ENCODE results near the gene SMAP1. TPM values are rescaled to one million over a fixed set of nuclear protein-coding genes. Genes with fewer than 3 reads are reported as not detected.

The SMAP1 gene
- total and polyA plus RNA-seq, 9 of the 15 experiments (the other 6 are each of a cell fraction or from before 2014, with no cell fraction given) = 11.4 to 26.4 (median 15.5) TPM

- TF ChIP-seq VEZF1 (CRISPR knock-in tag; IDR thresholded peaks at IDR 0.05) (peak; percentile 40), EWSR1 (IDR thresholded peaks at IDR 0.05; ENCODE audit: borderline replicate concordance, low read depth, partially characterized antibody) (no peak), STAT5A (IDR thresholded peaks at IDR 0.05; ENCODE audit: borderline replicate concordance, low read length) (no peak), FOXP1 (CRISPR knock-in tag; IDR thresholded peaks at IDR 0.05) (no peak), TCF3 (CRISPR knock-in tag; IDR thresholded peaks at IDR 0.05) (peak; percentile 76), ZNF589 (CRISPR knock-in tag; IDR thresholded peaks at IDR 0.05; ENCODE audit: low read depth) (peak; percentile 38; the same call in 1 of the 2 replicates), HNRNPL (IDR thresholded peaks at IDR 0.05; ENCODE audit: low read depth, low read length) (no peak), ZFP1 (CRISPR knock-in tag; IDR thresholded peaks at IDR 0.05) (no peak), EP300 (IDR thresholded peaks at IDR 0.05; ENCODE audit: low read length) (peak; percentile 41), NR2C1 (IDR thresholded peaks at IDR 0.05) (no peak), NR2C1 (tag; IDR thresholded peaks at IDR 0.05) (no peak), RCOR1 (IDR thresholded peaks at IDR 0.05; ENCODE audit: borderline replicate concordance in 1 of 2, low read depth in 2 of 2, low read length in 2 of 2) (peak; percentile 52 to 90; a peak in 2 of 4 replicates), DACH1 (IDR thresholded peaks at IDR 0.05; ENCODE audit: partially characterized antibody) (no peak), GATAD2B (IDR thresholded peaks at IDR 0.05; ENCODE audit: borderline replicate concordance) (no peak), MTA2 (IDR thresholded peaks at IDR 0.05; ENCODE audit: low read depth) (no peak), XRCC3 (IDR thresholded peaks at IDR 0.05) (no peak), ZNF431 (CRISPR knock-in tag; IDR thresholded peaks at IDR 0.05) (no peak)
- TF ChIP-seq, protein P1, sequence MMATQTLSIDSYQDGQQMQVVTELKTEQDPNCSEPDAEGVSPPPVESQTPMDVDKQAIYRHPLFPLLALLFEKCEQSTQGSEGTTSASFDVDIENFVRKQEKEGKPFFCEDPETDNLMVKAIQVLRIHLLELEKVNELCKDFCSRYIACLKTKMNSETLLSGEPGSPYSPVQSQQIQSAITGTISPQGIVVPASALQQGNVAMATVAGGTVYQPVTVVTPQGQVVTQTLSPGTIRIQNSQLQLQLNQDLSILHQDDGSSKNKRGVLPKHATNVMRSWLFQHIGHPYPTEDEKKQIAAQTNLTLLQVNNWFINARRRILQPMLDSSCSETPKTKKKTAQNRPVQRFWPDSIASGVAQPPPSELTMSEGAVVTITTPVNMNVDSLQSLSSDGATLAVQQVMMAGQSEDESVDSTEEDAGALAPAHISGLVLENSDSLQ (IDR thresholded peaks at IDR 0.05) = peak; percentile 63
- TF ChIP-seq, protein P2, sequence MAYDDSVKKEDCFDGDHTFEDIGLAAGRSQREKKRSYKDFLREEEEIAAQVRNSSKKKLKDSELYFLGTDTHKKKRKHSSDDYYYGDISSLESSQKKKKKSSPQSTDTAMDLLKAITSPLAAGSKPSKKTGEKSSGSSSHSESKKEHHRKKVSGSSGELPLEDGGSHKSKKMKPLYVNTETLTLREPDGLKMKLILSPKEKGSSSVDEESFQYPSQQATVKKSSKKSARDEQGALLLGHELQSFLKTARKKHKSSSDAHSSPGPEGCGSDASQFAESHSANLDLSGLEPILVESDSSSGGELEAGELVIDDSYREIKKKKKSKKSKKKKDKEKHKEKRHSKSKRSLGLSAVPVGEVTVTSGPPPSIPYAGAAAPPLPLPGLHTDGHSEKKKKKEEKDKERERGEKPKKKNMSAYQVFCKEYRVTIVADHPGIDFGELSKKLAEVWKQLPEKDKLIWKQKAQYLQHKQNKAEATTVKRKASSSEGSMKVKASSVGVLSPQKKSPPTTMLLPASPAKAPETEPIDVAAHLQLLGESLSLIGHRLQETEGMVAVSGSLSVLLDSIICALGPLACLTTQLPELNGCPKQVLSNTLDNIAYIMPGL (CRISPR knock-in tag; IDR thresholded peaks at IDR 0.05) = no peak
- TF ChIP-seq, protein P3, sequence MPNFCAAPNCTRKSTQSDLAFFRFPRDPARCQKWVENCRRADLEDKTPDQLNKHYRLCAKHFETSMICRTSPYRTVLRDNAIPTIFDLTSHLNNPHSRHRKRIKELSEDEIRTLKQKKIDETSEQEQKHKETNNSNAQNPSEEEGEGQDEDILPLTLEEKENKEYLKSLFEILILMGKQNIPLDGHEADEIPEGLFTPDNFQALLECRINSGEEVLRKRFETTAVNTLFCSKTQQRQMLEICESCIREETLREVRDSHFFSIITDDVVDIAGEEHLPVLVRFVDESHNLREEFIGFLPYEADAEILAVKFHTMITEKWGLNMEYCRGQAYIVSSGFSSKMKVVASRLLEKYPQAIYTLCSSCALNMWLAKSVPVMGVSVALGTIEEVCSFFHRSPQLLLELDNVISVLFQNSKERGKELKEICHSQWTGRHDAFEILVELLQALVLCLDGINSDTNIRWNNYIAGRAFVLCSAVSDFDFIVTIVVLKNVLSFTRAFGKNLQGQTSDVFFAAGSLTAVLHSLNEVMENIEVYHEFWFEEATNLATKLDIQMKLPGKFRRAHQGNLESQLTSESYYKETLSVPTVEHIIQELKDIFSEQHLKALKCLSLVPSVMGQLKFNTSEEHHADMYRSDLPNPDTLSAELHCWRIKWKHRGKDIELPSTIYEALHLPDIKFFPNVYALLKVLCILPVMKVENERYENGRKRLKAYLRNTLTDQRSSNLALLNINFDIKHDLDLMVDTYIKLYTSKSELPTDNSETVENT (CRISPR knock-in tag; IDR thresholded peaks at IDR 0.05) = no peak
These were observed 171.9 kb downstream of the SMAP1 start (continued) for GRCh38 chr6:70839286-70840266.

Data from K562 (cell line).